Cardiac septum (tissue), 1 donor: ENCODE data around the gene SAC3D1. TPM values are rescaled to one million over a fixed set of nuclear protein-coding genes. Genes with fewer than 3 reads are reported as not detected.
"Not testable (repeated sequence)": the region's sequence is repeated elsewhere in the genome, so short reads cannot be mapped to it uniquely, and the experiment has no call there.

Experiments used
- DNase-seq: peaks from one replicate; pipeline ENCODE4 v3.0.0-alpha.2; 2020; ENCODE audit warnings: low spot score
- intact Hi-C: fragments of 100-400 bp; cut with DNase I; formaldehyde crosslinking; loops from one replicate; pipeline ENCODE4 v1.14.0; 2022
- total RNA-seq: library from RNA; stranded (reverse); fragmentation: NEBNext Ultra II Directional; extraction: Animal tissue kit (Norgen Biotek cat#: 25700); gene quantifications from one replicate; pipeline ENCODE4 v1.2.1, GENCODE V29; 2021
- donor health status: DM: no; HTN: no; CAD: no.

SAC3D1 gene
- total RNA-seq, 1 donor from 2014 or later = 5.0 TPM

DNA sequence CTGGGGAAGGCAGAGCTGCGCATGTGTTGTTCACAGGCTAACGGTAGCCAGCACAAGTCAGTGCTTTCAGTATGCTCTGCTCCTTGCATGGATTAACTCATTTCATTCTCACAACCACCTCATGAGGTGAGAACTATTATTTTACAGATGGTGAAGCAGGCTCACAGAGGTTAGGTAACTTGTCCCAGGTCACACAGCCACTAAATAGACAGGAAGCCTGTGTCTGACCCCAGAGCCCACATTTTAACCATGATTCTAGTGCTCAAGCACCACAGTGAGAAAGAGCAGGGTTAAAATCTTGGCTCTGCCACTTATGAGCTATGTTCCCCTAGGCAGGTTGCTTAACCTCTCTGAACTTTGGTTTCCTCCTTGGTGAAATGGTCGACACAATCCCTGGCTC, 20.0 kb upstream of the SAC3D1 start:
- intact Hi-C loops = no loop called here
- DNase-seq = no peak

GRCh38 chr11:65021509-65021908, 19.5 kb upstream of the SAC3D1 start:
- intact Hi-C loops = no loop called here
- DNase-seq = no peak

DNA sequence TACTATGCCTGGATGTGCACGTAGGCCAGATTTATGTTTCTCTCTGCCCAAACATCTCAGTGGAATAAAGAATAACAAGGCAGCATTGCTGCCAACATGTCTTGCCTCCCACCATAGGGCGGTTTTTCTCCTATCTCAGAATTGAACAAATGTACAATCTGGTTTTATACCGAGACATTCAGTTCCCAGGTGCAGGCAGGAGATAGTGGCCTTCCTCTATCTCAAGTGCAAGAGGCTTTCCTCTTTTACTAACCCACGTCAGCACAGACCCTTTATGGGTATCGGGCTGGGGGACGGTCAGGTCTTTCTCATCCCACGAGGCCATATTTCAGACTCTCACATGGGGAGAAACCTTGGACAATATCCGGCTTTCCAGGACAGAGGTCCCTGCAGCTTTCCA, 17.5 kb upstream of the SAC3D1 start:
- DNase-seq, intact Hi-C loops: not testable (repeated sequence)

- DNase-seq = no peak
- intact Hi-C loops = loop anchor here (1.0 to 5.0 kb wide), 2 partner anchors 55 to 103 kb away; partner anchors contain the start of genes CDCA5, PPP2R5B and ZFPL1
Measured at GRCh38 chr11:65026810-65027209, 14.2 kb upstream of the SAC3D1 start.

DNA sequence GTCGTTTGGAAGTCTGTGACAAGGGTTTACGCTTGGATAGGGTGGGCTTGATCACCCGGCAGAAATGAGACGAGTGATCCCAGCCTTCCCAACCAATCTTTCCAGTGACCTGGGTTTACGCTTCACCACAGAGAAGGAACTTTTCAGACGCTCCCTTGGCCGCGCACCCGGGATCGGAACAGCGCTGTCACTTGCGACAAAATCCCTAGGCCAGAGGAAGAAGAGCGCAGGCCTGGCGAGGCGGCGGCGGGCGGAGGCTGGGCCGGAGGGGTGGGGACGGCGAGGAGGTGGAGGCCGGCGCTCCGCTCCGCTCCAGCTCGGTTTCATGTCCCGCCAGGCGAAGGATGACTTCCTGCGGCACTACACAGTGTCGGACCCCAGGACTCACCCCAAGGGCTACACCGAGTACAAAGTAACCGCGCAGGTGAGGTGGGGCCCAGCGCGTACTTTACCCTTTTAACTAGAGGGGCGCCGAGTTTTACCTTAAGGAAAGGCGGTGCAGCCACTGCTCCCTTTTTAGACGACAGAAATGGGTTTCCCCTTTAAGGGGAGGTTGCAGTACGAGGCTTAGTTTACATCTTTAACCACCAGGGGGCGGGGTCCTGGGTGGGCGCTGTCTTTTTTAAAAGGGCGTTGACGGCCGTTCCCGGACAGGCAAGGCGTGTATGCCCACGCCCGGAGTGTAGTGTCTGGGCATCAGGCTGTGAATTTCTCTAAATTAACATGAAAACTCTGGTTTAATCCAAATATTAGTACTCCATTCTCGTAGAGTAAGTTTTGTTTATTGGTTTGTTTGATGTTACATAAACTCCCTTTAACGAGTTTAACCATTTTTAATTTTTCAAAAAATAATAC, 13.6 kb upstream of the SAC3D1 start, which contains the start of gene SNX15:
Gene SNX15 (plus strand): TSS at position 227 of the 855 bp plus-strand sequence. CDS start 99 bp downstream, at position 326.
- peak; percentile 96 for DNase-seq
- intact Hi-C loops = loop anchor here (1.0 to 5.0 kb wide), 2 partner anchors 55 to 103 kb away; partner anchors contain the start of genes CDCA5, PPP2R5B and ZFPL1

GRCh38 chr11:65032216-65032615, 8.8 kb upstream of the SAC3D1 start:
- intact Hi-C loops = no loop called here
- DNase-seq = no peak

DNA sequence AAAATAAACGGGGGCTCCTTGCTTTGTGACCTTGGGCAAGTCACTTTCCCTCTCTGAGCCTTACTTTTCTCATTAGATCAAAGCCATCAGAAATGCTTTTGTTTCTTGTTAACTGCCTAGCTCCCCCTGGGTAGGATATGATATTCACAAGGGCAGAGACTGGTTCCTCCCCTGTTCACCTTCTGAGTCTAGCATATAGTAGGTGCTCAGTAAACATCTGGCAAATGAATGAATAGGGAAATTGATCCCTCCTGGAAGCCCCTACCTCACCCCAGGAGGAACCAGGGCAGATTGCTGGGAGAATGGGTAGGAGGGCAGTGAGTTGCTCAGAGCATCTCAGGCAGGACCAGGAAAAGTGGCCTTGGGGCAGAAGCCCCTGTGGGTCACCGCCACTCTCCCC, 6.6 kb upstream of the SAC3D1 start:
- intact Hi-C loops = no loop called here

DNA sequence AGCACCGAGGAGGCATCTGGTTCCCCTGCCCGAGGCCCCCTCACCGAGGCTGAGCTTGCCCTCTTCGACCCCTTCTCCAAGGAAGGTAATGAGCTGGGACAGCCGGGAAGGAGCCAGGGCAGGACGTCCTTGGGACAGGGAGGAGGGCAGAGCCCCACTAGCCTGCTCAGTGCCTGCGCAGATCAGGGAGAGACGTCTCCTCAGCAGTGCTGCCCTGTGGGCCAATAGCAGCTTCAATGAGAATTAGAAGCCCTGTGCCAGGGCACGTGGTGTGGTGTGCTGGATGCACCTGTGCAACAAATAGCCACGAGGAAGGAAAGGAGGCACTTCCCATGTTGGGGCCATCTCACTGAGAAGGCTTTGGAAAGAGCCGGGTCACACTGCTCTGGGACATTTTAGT, 5.4 kb upstream of the SAC3D1 start:
- no peak for DNase-seq
- intact Hi-C loops = no loop called here

More for the DNA sequence above, 6.6 kb upstream of the SAC3D1 start:
- DNase-seq = no peak

DNA sequence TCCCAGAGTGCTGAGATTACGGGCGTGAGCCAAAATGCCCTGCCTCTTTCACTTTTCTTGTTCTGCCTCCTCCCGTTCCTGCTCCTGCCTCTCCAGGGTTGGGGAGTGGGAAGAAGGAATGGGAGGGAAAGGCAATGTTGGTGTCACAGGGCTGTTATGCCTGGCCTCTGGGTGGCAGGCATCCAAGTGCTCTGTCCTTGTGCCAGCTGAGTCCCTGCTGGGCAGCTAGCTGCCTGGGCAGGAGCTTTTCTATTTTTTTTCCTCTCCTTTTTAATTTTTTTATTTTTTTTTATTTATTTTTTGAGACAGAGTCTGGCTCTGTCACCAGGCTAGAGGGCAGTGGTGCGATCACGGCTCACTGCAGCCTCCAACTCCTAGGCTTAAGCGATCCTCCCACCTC, 4.1 kb upstream of the SAC3D1 start:
- intact Hi-C loops = no loop called here
- no peak for DNase-seq

DNA sequence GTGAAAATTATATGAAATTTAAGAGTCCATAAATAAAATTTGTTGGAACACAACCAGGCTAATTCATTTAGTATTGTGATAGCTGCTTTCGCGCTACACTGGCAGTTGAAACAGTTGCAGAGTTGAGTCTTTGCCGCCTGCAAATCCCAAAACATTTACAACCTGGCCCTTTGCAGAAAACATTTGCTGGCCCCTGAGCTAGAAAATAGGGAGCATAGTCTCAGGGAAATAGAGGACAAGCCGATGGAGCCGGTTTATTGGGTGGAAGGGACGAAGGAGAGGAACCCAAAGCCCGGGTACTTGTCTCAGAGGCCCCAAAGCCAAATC, 527 bp upstream of the SAC3D1 start:
- intact Hi-C loops = loop anchor here (5.0 kb wide), 1 partner anchor 77 kb away; the partner anchor contains the start of gene ZNHIT2
- no peak for DNase-seq

DNA sequence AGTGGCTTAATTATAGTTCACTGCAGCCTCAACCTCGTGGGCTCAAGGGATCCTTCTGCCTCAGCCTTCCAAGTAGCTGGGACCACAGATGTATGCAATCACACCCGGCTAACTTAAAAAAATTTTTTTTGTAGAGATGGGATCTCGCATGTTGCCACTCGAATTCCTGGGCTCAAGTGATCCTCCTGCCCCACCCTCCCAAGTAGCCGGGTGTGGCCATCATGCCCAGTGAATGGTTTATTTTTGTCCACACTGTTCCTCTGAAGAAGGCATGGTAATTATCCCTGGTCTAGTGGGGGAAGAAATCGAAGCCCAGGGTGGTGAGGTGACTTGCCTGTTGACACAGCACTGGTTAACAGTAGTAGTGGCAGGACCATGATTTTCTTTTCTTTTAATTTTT, 1.9 kb downstream of the SAC3D1 start:
- intact Hi-C loops = loop anchor here (5.0 kb wide), 1 partner anchor 74 kb away; the partner anchor contains the start of gene ZNHIT2
- DNase-seq = no peak

DNA sequence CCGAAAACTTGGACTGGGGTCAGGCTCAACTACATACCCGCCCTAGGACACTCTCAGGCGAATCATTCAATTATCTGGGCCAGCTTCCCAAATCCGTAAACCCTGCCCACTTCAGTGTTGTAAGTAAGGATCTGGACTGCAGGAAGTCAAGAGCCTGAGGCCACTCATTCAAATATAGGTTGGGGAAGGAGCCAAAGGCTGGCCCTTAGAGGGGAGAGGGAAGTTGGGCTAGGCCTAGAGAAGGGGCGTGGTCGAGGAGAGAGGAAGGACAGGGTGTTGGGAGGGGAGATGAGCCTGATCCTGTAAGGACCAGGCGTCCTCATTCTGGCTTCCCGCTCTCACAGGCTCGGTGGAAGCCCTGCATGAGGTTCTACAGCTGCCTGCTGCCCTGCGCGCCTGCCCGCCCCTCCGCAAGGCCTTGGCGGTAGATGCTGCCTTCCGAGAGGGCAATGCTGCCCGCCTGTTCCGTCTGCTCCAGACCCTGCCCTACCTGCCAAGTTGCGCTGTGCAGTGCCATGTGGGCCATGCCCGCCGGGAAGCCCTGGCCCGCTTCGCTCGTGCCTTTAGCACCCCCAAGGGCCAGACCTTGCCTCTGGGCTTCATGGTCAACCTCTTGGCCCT, 3.0 kb downstream of the SAC3D1 start:
- intact Hi-C loops = loop anchor here (5.0 kb wide), 1 partner anchor 73 kb away; the partner anchor contains the start of gene ZNHIT2
- no peak for DNase-seq

DNA sequence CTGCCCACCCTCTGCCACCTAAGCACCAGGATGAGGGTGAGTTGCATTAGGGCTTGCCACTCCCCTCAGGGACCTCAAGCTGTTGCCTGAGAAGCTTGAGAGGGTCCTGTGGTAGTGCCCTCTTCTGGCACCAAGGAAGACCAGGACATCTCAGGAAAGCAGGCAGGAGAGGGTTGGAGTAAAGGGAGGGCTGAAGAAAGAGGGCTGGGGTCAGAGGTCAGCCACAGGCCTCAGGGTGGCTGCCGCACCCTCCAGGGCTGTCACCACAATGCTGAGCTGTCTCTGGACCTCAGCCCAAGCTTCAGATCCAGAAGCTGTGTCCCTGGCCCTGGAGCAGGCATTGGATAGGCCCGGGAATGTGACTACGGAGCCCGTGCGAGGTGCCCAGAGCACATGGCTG, 4.1 kb downstream of the SAC3D1 start:
- DNase-seq = no peak
- intact Hi-C loops = no loop called here

DNA sequence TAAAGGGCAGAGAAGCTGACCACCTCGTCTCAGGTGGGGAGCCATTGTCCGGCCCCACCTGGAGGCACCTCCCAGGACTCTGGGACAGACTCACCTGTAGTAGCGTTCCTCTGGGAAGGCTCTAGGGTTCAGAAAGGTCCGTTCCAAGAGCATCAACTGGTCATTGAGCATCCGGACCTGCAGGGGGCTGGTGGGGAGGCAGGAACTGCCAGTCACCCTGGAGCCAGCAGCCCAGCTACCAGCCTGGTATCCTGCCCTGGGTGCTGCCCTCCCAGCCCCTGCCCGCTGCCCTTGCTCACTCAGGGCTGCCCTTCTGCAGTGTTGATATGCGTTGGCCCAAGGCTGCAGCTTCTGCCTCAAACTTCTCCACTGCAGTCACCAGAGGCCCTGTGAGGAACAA, 4.7 kb downstream of the SAC3D1 start:
- intact Hi-C loops = no loop called here
- DNase-seq = no peak

DNA sequence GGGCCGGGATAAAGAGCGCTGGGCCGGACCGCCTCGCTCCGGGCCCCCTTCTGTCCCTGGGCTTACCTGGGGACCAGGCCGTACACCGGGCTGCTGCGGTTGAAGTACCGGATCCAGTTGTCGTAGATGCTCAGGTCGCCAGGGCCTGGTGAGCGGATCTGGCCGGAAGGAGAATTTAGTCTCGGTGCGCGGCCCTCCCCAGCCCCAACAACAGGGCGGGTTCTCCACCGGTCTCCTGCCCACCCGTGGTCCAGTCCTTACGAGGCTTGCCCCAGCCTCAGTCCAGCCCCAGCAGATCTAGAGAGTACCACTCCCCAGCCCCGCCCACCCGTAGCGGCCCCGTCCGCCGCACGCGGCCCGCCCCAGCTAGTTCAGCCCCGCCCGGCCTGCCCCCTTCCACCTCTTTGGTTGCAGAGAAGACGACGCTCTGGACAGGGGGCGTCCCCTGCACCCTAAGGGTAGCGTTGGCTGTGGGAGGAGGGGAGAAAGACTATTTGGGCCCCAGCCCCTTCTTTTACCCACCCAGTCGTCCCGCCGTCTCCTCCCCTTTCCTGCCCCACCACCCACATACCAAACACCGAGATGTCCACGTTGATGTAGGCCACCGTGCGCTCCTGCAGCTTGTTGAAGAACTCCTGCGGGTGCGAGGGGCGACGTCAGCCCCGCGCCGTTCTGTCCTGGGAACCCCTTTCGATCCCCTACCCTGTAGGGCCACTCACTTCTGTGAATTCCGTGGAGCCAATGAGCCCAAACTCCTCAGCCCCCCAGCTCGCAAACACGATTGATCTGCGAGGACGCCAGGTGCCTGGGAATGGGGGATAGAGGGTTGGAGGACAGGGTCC, 6.8 kb downstream of the SAC3D1 start:
- DNase-seq = no peak
- intact Hi-C loops = no loop called here

DNA sequence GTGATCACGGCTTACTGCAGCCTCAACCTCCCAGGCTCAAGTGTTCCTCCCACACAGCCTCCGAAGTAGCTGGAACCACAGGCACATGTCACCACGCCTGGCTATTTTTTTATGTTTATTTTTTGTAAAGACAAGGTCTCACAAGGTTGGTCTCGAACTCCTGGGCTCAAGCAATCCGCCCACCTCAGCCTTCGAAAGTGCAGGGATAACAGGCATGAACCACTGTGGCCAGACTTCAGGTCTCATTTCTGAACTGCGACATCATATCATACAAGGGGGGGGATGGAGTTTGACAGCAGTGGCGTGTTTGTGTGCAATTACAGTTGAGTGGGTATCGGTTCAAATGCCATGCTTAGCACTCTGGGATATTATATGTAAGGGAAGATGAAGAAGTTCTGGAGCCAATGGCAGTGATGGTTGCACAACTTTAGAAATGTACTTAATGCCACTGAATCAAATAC, 10.4 kb downstream of the SAC3D1 start:
- DNase-seq = no peak
- intact Hi-C loops = no loop called here

GRCh38 chr11:65053827-65054508, 13.0 kb downstream of the SAC3D1 start:
- intact Hi-C loops = no loop called here
- DNase-seq = no peak

GRCh38 chr11:65055538-65055937, 14.5 kb downstream of the SAC3D1 start:
- intact Hi-C loops = no loop called here
- no peak for DNase-seq

DNA sequence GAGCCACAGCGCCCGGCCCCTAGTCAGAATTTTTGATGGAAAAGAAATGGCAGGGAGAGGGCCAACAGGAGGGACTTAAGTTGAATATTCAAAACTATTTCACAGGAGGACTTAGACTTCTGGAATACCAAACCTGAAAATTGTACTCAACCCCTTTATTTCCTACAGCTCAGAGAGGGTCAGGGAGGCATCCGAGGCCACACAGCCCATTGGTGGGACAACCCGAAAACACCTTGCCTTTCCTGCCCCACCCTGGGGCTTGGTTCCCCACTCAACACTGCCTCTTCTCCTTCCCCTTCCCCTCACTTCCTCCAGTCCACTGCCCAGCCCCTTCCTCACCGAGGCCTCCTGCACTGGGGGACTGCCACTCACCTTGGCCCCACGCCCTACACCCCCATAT, 16.0 kb downstream of the SAC3D1 start:
- intact Hi-C loops = no loop called here
- DNase-seq = no peak
